Testis (tissue), 3 donors: ENCODE results near the gene ZIC1. TPM values are rescaled to one million over a fixed set of nuclear protein-coding genes. Genes with fewer than 3 reads are reported as not detected.

Experiments used
- DNase-seq: peaks from one replicate; pipeline ENCODE4 v3.0.0-alpha.2; 2019
- H3K27ac ChIP-seq, 2 donors: fragments of 200-600 bp; sonication (generic); one replicate each; pipeline ENCODE4 v1.5.1; 2019
- H3K27me3 ChIP-seq: fragments of 200-600 bp; sonication (generic); one replicate; pipeline ENCODE4 v1.5.1; 2019
- H3K36me3 ChIP-seq: fragments of 200-600 bp; sonication (generic); one replicate; pipeline ENCODE4 v1.5.1; 2017; ENCODE audit warnings: low read depth; ENCODE audit errors: missing control alignments
- H3K4me1 ChIP-seq: fragments of 200-600 bp; sonication (generic); one replicate; pipeline ENCODE4 v1.5.1; 2019
- H3K4me3 ChIP-seq, 2 donors: fragments of 200-600 bp; sonication (generic); one replicate each; pipeline ENCODE4 v1.5.1; 2017 to 2019
- H3K9me3 ChIP-seq: fragments of 200-600 bp; sonication (generic); one replicate; pipeline ENCODE4 v1.5.1; 2017
- POLR2A ChIP-seq: fragments of 450-650 bp; IDR thresholded peaks from one replicate; pipeline ENCODE4 v1.6.1; 2017; ENCODE audit warnings: antibody characterized with exemption, mild to moderate bottlenecking, moderate library complexity
- WGBS, 2 donors: methylation state at CpG; one replicate each; pipeline ENCODE4 v1.1.5; 2018; 5-methylcytosine and 5-hydroxymethylcytosine counted together
- intact Hi-C: fragments of 100-400 bp; cut with DNase I; formaldehyde crosslinking; loops from one replicate; pipeline ENCODE4 v1.15.1; 2023; ENCODE audit warnings: low total_unique reads
- polyA plus RNA-seq: library from polyadenylated mRNA; stranded (reverse); fragments of 350-450 nt; fragmentation: Illumina TruSeq; extraction: RNeasy Lipid Tissue Mini Kit (QIAGEN cat#74804); gene quantifications from one replicate; pipeline ENCODE4 v1.2.3, GENCODE V29; 2014; ENCODE audit warnings: low read depth, low replicate concordance; ENCODE audit not compliant: insufficient read depth
- total RNA-seq, 2 donors: library from RNA; depleted of rRNA; stranded (reverse); fragments of >200 nt; gene quantifications; one replicate each; pipeline ENCODE4 v1.2.3, GENCODE V29; 2016
- TF ChIP-seq, protein P1 (sequence below), 3 experiments: fragments of 450-650 bp in 2 of 3; fragments of 200-600 bp in 1 of 3; sonication (generic) in 1 of 3; IDR thresholded peaks; one replicate each; pipeline ENCODE4 v1.5.1; 2016 to 2019; ENCODE audit warnings: antibody characterized with exemption in 3 of 3, mild to moderate bottlenecking in 2 of 3, moderate library complexity in 1 of 3

The ZIC1 gene
- total and polyA plus RNA-seq, 3 donors from 2014 or later, result 1.4 to 3.5 (median 3.3) TPM

DNA sequence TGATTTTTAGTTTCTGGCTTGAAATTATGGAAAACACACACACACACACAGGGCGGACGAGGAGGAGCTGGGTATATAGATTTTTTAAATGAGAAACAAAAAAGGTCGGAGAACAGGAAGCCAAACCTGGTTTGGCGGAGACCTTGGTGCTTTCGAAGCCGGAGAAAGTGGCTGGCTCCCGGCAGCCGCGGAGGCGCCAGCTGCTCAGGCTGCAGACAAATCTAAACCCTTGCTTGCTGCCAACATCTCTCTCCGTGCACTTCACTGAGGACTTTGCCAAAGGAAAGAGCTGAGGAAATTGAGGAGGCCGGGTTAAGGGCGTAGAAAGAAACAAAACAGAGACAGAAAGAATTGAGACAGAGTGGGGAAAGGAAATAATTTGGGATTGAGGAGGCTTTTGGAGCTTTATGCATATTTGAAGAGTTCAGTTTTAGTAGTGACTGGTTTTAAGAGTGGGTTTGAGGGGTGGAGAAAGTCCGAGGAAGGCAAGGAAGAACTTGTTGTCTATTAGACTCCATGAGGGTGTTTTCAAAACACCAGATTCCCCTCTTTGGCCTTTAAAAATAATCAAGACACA, 2.2 kb downstream of the ZIC1 start:
- Histone ChIP-seq H3K4me3 (peak overlapping the region; percentile 3 to 21), H3K27ac (no peak overlapping the region), H3K36me3 (no peaks in the 10 kb centered on the region), H3K4me1 (peaks cover 7% of the 10 kb centered on the region), H3K9me3 (no peaks in the 10 kb centered on the region), H3K27me3 (no peaks in the 10 kb centered on the region)
- no peak for DNase-seq
- WGBS, 2 donors, result 11 to 14% methylated on average over 14 of the region's 14 CpGs
- intact Hi-C loops, result no loop called here
- no peak for TF ChIP-seq POLR2A
- TF ChIP-seq, protein P1, sequence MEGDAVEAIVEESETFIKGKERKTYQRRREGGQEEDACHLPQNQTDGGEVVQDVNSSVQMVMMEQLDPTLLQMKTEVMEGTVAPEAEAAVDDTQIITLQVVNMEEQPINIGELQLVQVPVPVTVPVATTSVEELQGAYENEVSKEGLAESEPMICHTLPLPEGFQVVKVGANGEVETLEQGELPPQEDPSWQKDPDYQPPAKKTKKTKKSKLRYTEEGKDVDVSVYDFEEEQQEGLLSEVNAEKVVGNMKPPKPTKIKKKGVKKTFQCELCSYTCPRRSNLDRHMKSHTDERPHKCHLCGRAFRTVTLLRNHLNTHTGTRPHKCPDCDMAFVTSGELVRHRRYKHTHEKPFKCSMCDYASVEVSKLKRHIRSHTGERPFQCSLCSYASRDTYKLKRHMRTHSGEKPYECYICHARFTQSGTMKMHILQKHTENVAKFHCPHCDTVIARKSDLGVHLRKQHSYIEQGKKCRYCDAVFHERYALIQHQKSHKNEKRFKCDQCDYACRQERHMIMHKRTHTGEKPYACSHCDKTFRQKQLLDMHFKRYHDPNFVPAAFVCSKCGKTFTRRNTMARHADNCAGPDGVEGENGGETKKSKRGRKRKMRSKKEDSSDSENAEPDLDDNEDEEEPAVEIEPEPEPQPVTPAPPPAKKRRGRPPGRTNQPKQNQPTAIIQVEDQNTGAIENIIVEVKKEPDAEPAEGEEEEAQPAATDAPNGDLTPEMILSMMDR (IDR thresholded peaks at IDR 0.05), result no peak

DNA sequence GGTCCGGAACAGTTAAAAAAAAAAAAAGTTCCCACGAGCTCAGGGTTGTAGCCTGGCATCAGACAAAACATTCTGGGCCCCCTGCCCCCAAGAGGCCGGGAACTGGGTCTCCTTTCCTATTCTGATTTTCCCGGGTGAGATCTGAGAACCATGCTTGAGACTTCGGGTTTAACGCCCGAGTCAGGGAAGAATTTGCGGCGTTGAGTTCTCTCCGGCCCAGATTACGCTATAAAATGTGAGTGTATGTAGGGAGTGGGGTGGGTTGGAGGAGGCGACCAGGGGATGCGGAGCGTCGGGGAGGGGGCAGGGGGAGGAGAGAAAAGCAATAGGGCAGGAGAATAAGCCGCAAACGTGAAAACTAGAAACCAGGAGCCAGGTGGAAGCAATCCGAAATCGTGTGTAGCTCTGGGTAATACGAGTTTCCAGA, 2.7 kb downstream of the ZIC1 start:
- H3K27me3 ChIP-seq, result no peaks in the 10 kb centered on the region

DNA sequence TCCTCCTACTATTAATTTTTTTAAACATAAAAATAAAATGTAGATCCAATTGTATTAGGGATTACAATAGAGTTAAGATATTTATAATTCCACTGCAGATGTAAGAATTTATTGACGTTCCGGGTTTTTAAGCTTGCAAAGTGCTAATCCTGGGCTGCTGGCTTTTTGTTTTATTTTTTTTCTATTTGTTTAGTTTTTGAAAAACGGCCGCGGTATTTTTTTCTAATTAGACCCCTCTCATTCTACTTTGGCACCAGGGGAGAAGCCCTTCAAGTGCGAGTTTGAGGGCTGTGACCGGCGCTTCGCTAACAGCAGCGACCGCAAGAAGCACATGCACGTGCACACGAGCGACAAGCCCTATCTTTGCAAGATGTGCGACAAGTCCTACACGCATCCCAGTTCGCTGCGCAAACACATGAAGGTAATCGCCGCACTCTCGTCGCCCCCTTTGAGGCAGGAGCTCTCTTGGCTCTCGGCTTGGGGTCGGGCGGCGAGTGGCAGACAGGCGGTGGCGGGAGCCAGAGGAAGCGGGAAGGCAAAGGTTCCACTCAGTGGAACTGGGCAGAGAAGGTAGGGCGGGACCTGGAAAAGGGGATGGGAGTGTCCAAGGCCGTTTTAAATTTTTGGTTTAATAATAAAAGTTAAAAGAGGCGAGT, 3.2 kb downstream of the ZIC1 start:
- Histone ChIP-seq H3K27me3 (no peaks in the 10 kb centered on the region), H3K9me3 (no peaks in the 10 kb centered on the region), H3K4me1 (peaks cover 7% of the 10 kb centered on the region), H3K36me3 (no peaks in the 10 kb centered on the region), H3K27ac (no peak overlapping the region), H3K4me3 (no peak overlapping the region)
- DNase-seq, result no peak
- no peak for TF ChIP-seq POLR2A
- TF ChIP-seq, protein P1 (IDR thresholded peaks at IDR 0.05), result no peak
- intact Hi-C loops, result no loop called here
- WGBS, 2 donors, result 9 to 13% methylated on average over 32 of the region's 32 CpGs

More for the DNA sequence above, 2.7 kb downstream of the ZIC1 start:
- Histone ChIP-seq H3K27ac (no peak overlapping the region), H3K9me3 (no peaks in the 10 kb centered on the region), H3K4me3 (no peak overlapping the region), H3K36me3 (no peaks in the 10 kb centered on the region), H3K4me1 (peaks cover 7% of the 10 kb centered on the region)
- DNase-seq, result no peak
- TF ChIP-seq, protein P1 (IDR thresholded peaks at IDR 0.05), result no peak
- no peak for TF ChIP-seq POLR2A
- intact Hi-C loops, result no loop called here
- 13 to 15% methylated on average over 20 of the region's 20 CpGs for WGBS, 2 donors

DNA sequence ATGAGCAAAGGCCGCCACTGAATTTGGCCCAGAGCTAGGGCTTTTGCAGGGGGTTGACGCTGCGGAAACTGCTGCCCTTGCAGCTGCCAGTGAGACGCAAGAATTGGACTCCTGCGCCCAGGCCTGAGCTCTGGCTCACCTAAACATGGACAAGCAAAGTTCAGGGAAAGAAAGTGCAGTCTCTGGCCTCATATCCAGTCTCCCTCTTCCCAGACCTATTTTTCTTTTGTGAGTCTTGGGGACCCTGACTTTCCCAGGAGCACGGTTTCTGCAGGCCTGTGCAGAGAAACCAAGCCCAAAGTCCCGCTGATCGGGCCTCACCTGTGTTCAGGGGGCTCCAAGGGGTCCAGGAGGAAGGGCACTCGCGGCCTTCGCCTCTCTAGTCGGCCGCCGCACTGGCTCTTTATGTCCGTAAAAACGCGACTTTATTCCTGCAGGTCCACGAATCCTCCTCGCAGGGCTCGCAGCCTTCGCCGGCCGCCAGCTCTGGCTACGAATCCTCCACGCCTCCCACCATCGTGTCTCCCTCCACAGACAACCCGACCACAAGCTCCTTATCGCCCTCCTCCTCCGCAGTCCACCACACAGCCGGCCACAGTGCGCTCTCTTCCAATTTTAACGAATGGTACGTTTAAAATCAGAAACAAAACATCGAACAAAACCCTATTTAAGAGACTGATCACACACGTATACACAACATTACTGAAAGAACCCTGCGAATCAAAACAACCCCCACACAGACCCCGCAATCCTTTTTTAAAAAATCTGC, 3.9 kb downstream of the ZIC1 start:
- H3K4me1 ChIP-seq, result peaks cover 7% of the 10 kb centered on the region
- H3K27me3 ChIP-seq, result no peaks in the 10 kb centered on the region
- TF ChIP-seq, protein P1 (IDR thresholded peaks at IDR 0.05), result no peak
- TF ChIP-seq POLR2A, result no peak
- WGBS, 2 donors, result 10% methylated on average over 35 to 37 of the region's 37 CpGs
- DNase-seq, result peak; percentile 14
- no peaks in the 10 kb centered on the region for H3K36me3 ChIP-seq
- H3K27ac ChIP-seq, result no peak overlapping the region
- no peaks in the 10 kb centered on the region for H3K9me3 ChIP-seq
- intact Hi-C loops, result no loop called here
- H3K4me3 ChIP-seq, result no peak overlapping the region
